Activated CD4-positive, alpha-beta T cell treated with anti-CD3 and anti-CD28 coated beads, Interleukin-2, amount 10 ng/mL, durations not matched to agents 24 days and 14 days (primary cell): ENCODE results near the gene LDLRAD4. TPM values are rescaled to one million over a fixed set of nuclear protein-coding genes. Genes with fewer than 3 reads are reported as not detected.

Experiments used
- DNase-seq: peaks from one replicate; pipeline ENCODE4 v3.0.0; 2022
- H3K27ac Mint-ChIP-seq: one replicate; pipeline ENCODE4 v1.8.0; 2022; ENCODE audit warnings: mild to moderate bottlenecking, mixed read lengths
- H3K27me3 Mint-ChIP-seq: one replicate; pipeline ENCODE4 v1.8.0; 2022; ENCODE audit warnings: mixed read lengths
- H3K36me3 Mint-ChIP-seq: one replicate; pipeline ENCODE4 v1.8.0; 2022; ENCODE audit warnings: low read depth, mild to moderate bottlenecking, mixed read lengths
- H3K4me1 Mint-ChIP-seq: one replicate; pipeline ENCODE4 v1.8.0; 2021; ENCODE audit warnings: mixed read lengths
- H3K4me3 Mint-ChIP-seq: one replicate; pipeline ENCODE4 v1.8.0; 2022; ENCODE audit warnings: mild to moderate bottlenecking, moderate library complexity, mixed read lengths
- H3K9me3 Mint-ChIP-seq: one replicate; pipeline ENCODE4 v1.8.0; 2021; ENCODE audit warnings: mixed read lengths
- intact Hi-C: fragments of 100-400 bp; cut with micrococcal nuclease; formaldehyde crosslinking; loops from one replicate; pipeline ENCODE4 v1.15.1; 2023
- total RNA-seq: library from RNA; stranded (reverse); gene quantifications from 2 replicates; pipeline ENCODE4 v1.2.3, GENCODE V29; 2022

Gene LDLRAD4
- total RNA-seq, 1 donor from 2014 or later, result 36.5 TPM

- intact Hi-C loops, result no loop called here
Observed at GRCh38 chr18:13537022-13537780, 318.6 kb downstream of the LDLRAD4 start.

GRCh38 chr18:13538630-13539029 is 320.1 kb downstream of the LDLRAD4 start:
- no peak for DNase-seq
- peaks cover 2% of the 10 kb centered on the region for H3K36me3 Mint-ChIP-seq
- H3K4me3 Mint-ChIP-seq, result peak overlapping the region; percentile 49
- no peaks in the 10 kb centered on the region for H3K9me3 Mint-ChIP-seq
- intact Hi-C loops, result no loop called here
- no peaks in the 10 kb centered on the region for H3K27me3 Mint-ChIP-seq
- H3K4me1 Mint-ChIP-seq, result peaks cover 23% of the 10 kb centered on the region
- H3K27ac Mint-ChIP-seq, result peak overlapping the region; percentile 71

More at GRCh38 chr18:13537022-13537780, 318.6 kb downstream of the LDLRAD4 start:
- Mint-ChIP-seq H3K36me3 (peaks cover 2% of the 10 kb centered on the region), H3K27me3 (no peaks in the 10 kb centered on the region), H3K4me1 (peaks cover 28% of the 10 kb centered on the region), H3K4me3 (no peak overlapping the region), H3K27ac (no peak overlapping the region), H3K9me3 (no peaks in the 10 kb centered on the region)
- no peak for DNase-seq

- H3K27me3 Mint-ChIP-seq, result no peaks in the 10 kb centered on the region
- H3K27ac Mint-ChIP-seq, result peak overlapping the region; percentile 71
- peaks cover 18% of the 10 kb centered on the region for H3K4me1 Mint-ChIP-seq
- intact Hi-C loops, result no loop called here
- no peaks in the 10 kb centered on the region for H3K9me3 Mint-ChIP-seq
- peak; percentile 66 for DNase-seq
- peak overlapping the region; percentile 49 for H3K4me3 Mint-ChIP-seq
- peaks cover 2% of the 10 kb centered on the region for H3K36me3 Mint-ChIP-seq
Observed at GRCh38 chr18:13539050-13539449, 320.5 kb downstream of the LDLRAD4 start.

GRCh38 chr18:13539843-13540476 is 321.4 kb downstream of the LDLRAD4 start:
- Mint-ChIP-seq H3K4me1 (peaks cover 16% of the 10 kb centered on the region), H3K4me3 (no peak overlapping the region), H3K27me3 (no peaks in the 10 kb centered on the region), H3K27ac (no peak overlapping the region), H3K9me3 (no peaks in the 10 kb centered on the region), H3K36me3 (peaks cover 2% of the 10 kb centered on the region)
- DNase-seq, result no peak
- intact Hi-C loops, result no loop called here

GRCh38 chr18:13540477-13541182 is 322.1 kb downstream of the LDLRAD4 start:
- no peak overlapping the region for H3K27ac Mint-ChIP-seq
- peaks cover 16% of the 10 kb centered on the region for H3K4me1 Mint-ChIP-seq
- intact Hi-C loops, result no loop called here
- no peak for DNase-seq
- H3K4me3 Mint-ChIP-seq, result no peak overlapping the region
- no peaks in the 10 kb centered on the region for H3K27me3 Mint-ChIP-seq
- no peaks in the 10 kb centered on the region for H3K9me3 Mint-ChIP-seq
- H3K36me3 Mint-ChIP-seq, result peaks cover 5% of the 10 kb centered on the region

GRCh38 chr18:13541621-13542519 is 323.3 kb downstream of the LDLRAD4 start:
- H3K4me1 Mint-ChIP-seq, result peaks cover 16% of the 10 kb centered on the region
- intact Hi-C loops, result no loop called here
- no peak for DNase-seq

GRCh38 chr18:13542520-13542847 is 323.9 kb downstream of the LDLRAD4 start:
- H3K9me3 Mint-ChIP-seq, result peaks cover 2% of the 10 kb centered on the region
- no peaks in the 10 kb centered on the region for H3K27me3 Mint-ChIP-seq
- no peak overlapping the region for H3K27ac Mint-ChIP-seq
- H3K36me3 Mint-ChIP-seq, result peaks cover 8% of the 10 kb centered on the region
- peaks cover 15% of the 10 kb centered on the region for H3K4me1 Mint-ChIP-seq
- H3K4me3 Mint-ChIP-seq, result no peak overlapping the region
- intact Hi-C loops, result no loop called here
- no peak for DNase-seq

More at GRCh38 chr18:13541621-13542519, 323.3 kb downstream of the LDLRAD4 start:
- H3K4me3 Mint-ChIP-seq, result no peak overlapping the region
- H3K27me3 Mint-ChIP-seq, result no peaks in the 10 kb centered on the region
- H3K9me3 Mint-ChIP-seq, result no peaks in the 10 kb centered on the region
- no peak overlapping the region for H3K27ac Mint-ChIP-seq
- H3K36me3 Mint-ChIP-seq, result peaks cover 8% of the 10 kb centered on the region

- peaks cover 15% of the 10 kb centered on the region for H3K4me1 Mint-ChIP-seq
- peaks cover 10% of the 10 kb centered on the region for H3K36me3 Mint-ChIP-seq
- H3K27ac Mint-ChIP-seq, result no peak overlapping the region
- intact Hi-C loops, result no loop called here
- no peak for DNase-seq
- peaks cover 7% of the 10 kb centered on the region for H3K9me3 Mint-ChIP-seq
- no peaks in the 10 kb centered on the region for H3K27me3 Mint-ChIP-seq
- H3K4me3 Mint-ChIP-seq, result no peak overlapping the region
Observed at GRCh38 chr18:13543144-13543543, 324.6 kb downstream of the LDLRAD4 start.

GRCh38 chr18:13543811-13544732 is 325.5 kb downstream of the LDLRAD4 start:
- Mint-ChIP-seq H3K27me3 (no peaks in the 10 kb centered on the region), H3K27ac (no peak overlapping the region), H3K4me1 (peaks cover 9% of the 10 kb centered on the region), H3K9me3 (peaks cover 7% of the 10 kb centered on the region), H3K36me3 (peaks cover 10% of the 10 kb centered on the region), H3K4me3 (no peak overlapping the region)
- DNase-seq, result no peak
- intact Hi-C loops, result no loop called here

GRCh38 chr18:13544953-13545352 is 326.4 kb downstream of the LDLRAD4 start:
- no peaks in the 10 kb centered on the region for H3K27me3 Mint-ChIP-seq
- peaks cover 10% of the 10 kb centered on the region for H3K36me3 Mint-ChIP-seq
- intact Hi-C loops, result no loop called here
- H3K9me3 Mint-ChIP-seq, result peaks cover 7% of the 10 kb centered on the region
- no peak for DNase-seq
- H3K4me3 Mint-ChIP-seq, result no peak overlapping the region
- H3K4me1 Mint-ChIP-seq, result peaks cover 6% of the 10 kb centered on the region
- H3K27ac Mint-ChIP-seq, result no peak overlapping the region

GRCh38 chr18:13545514-13545913 is 327.0 kb downstream of the LDLRAD4 start:
- peaks cover 10% of the 10 kb centered on the region for H3K36me3 Mint-ChIP-seq
- H3K4me1 Mint-ChIP-seq, result peaks cover 4% of the 10 kb centered on the region
- no peak overlapping the region for H3K27ac Mint-ChIP-seq
- peaks cover 7% of the 10 kb centered on the region for H3K9me3 Mint-ChIP-seq
- H3K27me3 Mint-ChIP-seq, result no peaks in the 10 kb centered on the region
- no peak for DNase-seq
- H3K4me3 Mint-ChIP-seq, result no peak overlapping the region
- intact Hi-C loops, result no loop called here

GRCh38 chr18:13545955-13546354 is 327.4 kb downstream of the LDLRAD4 start:
- intact Hi-C loops, result no loop called here
- Mint-ChIP-seq H3K27ac (no peak overlapping the region), H3K27me3 (no peaks in the 10 kb centered on the region), H3K9me3 (peaks cover 7% of the 10 kb centered on the region), H3K36me3 (peaks cover 11% of the 10 kb centered on the region), H3K4me3 (no peak overlapping the region), H3K4me1 (peaks cover 2% of the 10 kb centered on the region)
- no peak for DNase-seq

GRCh38 chr18:13546638-13547037 is 328.1 kb downstream of the LDLRAD4 start:
- intact Hi-C loops, result no loop called here
- H3K9me3 Mint-ChIP-seq, result peaks cover 7% of the 10 kb centered on the region
- no peak overlapping the region for H3K4me3 Mint-ChIP-seq
- peaks cover 16% of the 10 kb centered on the region for H3K36me3 Mint-ChIP-seq
- H3K27ac Mint-ChIP-seq, result no peak overlapping the region
- DNase-seq, result no peak
- no peaks in the 10 kb centered on the region for H3K27me3 Mint-ChIP-seq
- peaks cover 4% of the 10 kb centered on the region for H3K4me1 Mint-ChIP-seq
